GM23338 (cell line): Measurements from ENCODE around the gene OLIG1. TPM values are rescaled to one million over a fixed set of nuclear protein-coding genes. Genes with fewer than 3 reads are reported as not detected.

Source experiments
- ATAC-seq: fragments of 200-7000 bp; cut with Tn5 transposase; 3 replicates; pipeline ENCODE4 v1.9.1; 2020
- DNase-seq: peaks from one replicate; pipeline ENCODE4 v3.0.0-alpha.2; 2015; ENCODE audit warnings: low spot score
- H2AFZ ChIP-seq: fragments of 200-600 bp; sonication (generic); 2 replicates; pipeline ENCODE4 v1.8.0; 2016; ENCODE audit warnings: antibody characterized with exemption, mild to moderate bottlenecking, moderate library complexity
- H3F3A ChIP-seq: fragments of 200-600 bp; sonication (generic); replicated peaks from 2 replicates; pipeline ENCODE4 v1.8.0; 2017; ENCODE audit warnings: antibody characterized with exemption, mixed run types, low read depth
- H3K27ac ChIP-seq: fragments of 200-600 bp; sonication (generic); 2 replicates; pipeline ENCODE4 v1.6.1; 2016; ENCODE audit warnings: low read depth
- H3K27me3 ChIP-seq: fragments of 200-600 bp; sonication (generic); 2 replicates; pipeline ENCODE4 v1.8.0; 2016; ENCODE audit warnings: mild to moderate bottlenecking, mixed run types, moderate library complexity; ENCODE audit not compliant: insufficient read depth
- H3K36me3 ChIP-seq: fragments of 200-600 bp; sonication (generic); 2 replicates; pipeline ENCODE4 v1.8.0; 2016; ENCODE audit warnings: mild to moderate bottlenecking; ENCODE audit not compliant: insufficient read depth
- H3K4me1 ChIP-seq: fragments of 200-600 bp; sonication (generic); 2 replicates; pipeline ENCODE4 v1.8.0; 2016; ENCODE audit warnings: mild to moderate bottlenecking, moderate library complexity; ENCODE audit not compliant: insufficient read depth
- H3K4me2 ChIP-seq: fragments of 200-600 bp; sonication (generic); 2 replicates; pipeline ENCODE4 v1.7.1; 2017; ENCODE audit warnings: mixed run types
- H3K4me3 ChIP-seq: fragments of 200-600 bp; sonication (generic); 2 replicates; pipeline ENCODE4 v1.6.1; 2016; ENCODE audit warnings: mixed run types
- H3K79me2 ChIP-seq: fragments of 200-600 bp; sonication (generic); replicated peaks from 2 replicates; pipeline ENCODE4 v1.8.0; 2017; ENCODE audit warnings: mild to moderate bottlenecking; ENCODE audit not compliant: insufficient read depth
- H3K9me2 ChIP-seq: fragments of 200-600 bp; sonication (generic); 2 replicates; pipeline ENCODE4 v1.8.0; 2017; ENCODE audit not compliant: insufficient read depth
- H4K20me1 ChIP-seq: fragments of 200-600 bp; sonication (generic); replicated peaks from 2 replicates; pipeline ENCODE4 v1.8.0; 2017; ENCODE audit warnings: mild to moderate bottlenecking; ENCODE audit not compliant: insufficient read depth
- H3K27ac Mint-ChIP-seq: 2 replicates; pipeline ENCODE4 v1.8.0; 2020; ENCODE audit warnings: inconsistent platforms, mild to moderate bottlenecking, moderate library complexity, mixed read lengths
- H3K27me3 Mint-ChIP-seq: 3 replicates; pipeline ENCODE4 v1.8.0; 2022; ENCODE audit warnings: low read depth, mild to moderate bottlenecking, moderate library complexity, mixed read lengths, inconsistent platforms; ENCODE audit not compliant: insufficient read depth, poor library complexity
- H3K36me3 Mint-ChIP-seq: 3 replicates; pipeline ENCODE4 v1.8.0; 2021; ENCODE audit warnings: low read depth, mild to moderate bottlenecking, inconsistent platforms, moderate library complexity, mixed read lengths
- H3K4me1 Mint-ChIP-seq: 3 replicates; pipeline ENCODE4 v1.8.0; 2020; ENCODE audit warnings: mild to moderate bottlenecking, inconsistent platforms, mixed read lengths
- H3K4me3 Mint-ChIP-seq: 3 replicates; pipeline ENCODE4 v1.8.0; 2021; ENCODE audit warnings: moderate library complexity, mild to moderate bottlenecking, inconsistent platforms, mixed read lengths
- H3K9me3 Mint-ChIP-seq: 3 replicates; pipeline ENCODE4 v1.8.0; 2020; ENCODE audit warnings: moderate library complexity, mild to moderate bottlenecking, inconsistent platforms, mixed read lengths
- EZH2 ChIP-seq: fragments of 200-600 bp; sonication (generic); IDR thresholded peaks from one replicate; pipeline ENCODE4 v1.8.0; 2017; ENCODE audit warnings: antibody characterized with exemption, mild to moderate bottlenecking, low read depth; ENCODE audit not compliant: unreplicated experiment
- JUNB ChIP-seq: IDR thresholded peaks from one replicate; pipeline ENCODE4 v1.6.1; 2016; ENCODE audit warnings: antibody characterized with exemption; ENCODE audit not compliant: unreplicated experiment
- POLR2AphosphoS5 ChIP-seq: IDR thresholded peaks from 2 replicates; pipeline ENCODE4 v1.6.1; 2016; ENCODE audit warnings: antibody characterized with exemption, low read depth
- STAT1 ChIP-seq: IDR thresholded peaks from one replicate; pipeline ENCODE4 v1.6.1; 2016; ENCODE audit warnings: antibody characterized with exemption; ENCODE audit not compliant: unreplicated experiment
- ZNF114 ChIP-seq: fragments of 250-450 bp; sonication (Bioruptor Pico); IDR thresholded peaks from 2 replicates; pipeline ENCODE4 v1.5.0; 2020; ENCODE audit warnings: mild to moderate bottlenecking, moderate library complexity
- ZNF331 ChIP-seq: fragments of 250-450 bp; sonication (Bioruptor Pico); IDR thresholded peaks from 2 replicates; pipeline ENCODE4 v1.5.0; 2020; ENCODE audit warnings: low read depth, mild to moderate bottlenecking, moderate library complexity
- polyA plus RNA-seq: library from polyadenylated mRNA; unstranded; fragments of >200 nt; fragmentation: Nextera tagmentation; extraction: Ambion mirVana; gene quantifications from 2 replicates; pipeline ENCODE4 v1.2.1, GENCODE V29; 2016
- total RNA-seq: library from RNA; depleted of rRNA; stranded (reverse); fragments of >200 nt; shearing (Covaris generic); gene quantifications from 2 replicates; pipeline ENCODE4 v1.2.3, GENCODE V29; 2014
- TF ChIP-seq, protein P1 (sequence below): IDR thresholded peaks from one replicate; pipeline ENCODE4 v1.6.1; 2018; ENCODE audit warnings: antibody characterized with exemption; ENCODE audit not compliant: unreplicated experiment
- TF ChIP-seq, protein P2 (sequence below), 2 experiments: fragments of 200-600 bp in 1 of 2; sonication (generic) in 1 of 2; conservative IDR thresholded peaks; 2 replicates each; pipeline versions ENCODE4 v1.5.1 to v1.6.1; 2016 to 2017; ENCODE audit warnings: antibody characterized with exemption in 2 of 2, low read depth in 2 of 2, mild to moderate bottlenecking in 2 of 2, moderate library complexity in 1 of 2
- TF ChIP-seq, protein P3 (sequence below): IDR thresholded peaks from 2 replicates; pipeline ENCODE4 v1.6.1; 2016; ENCODE audit warnings: antibody characterized with exemption

OLIG1 gene
- total and polyA plus RNA-seq, 2 experiments from 2014 or later: 0.14 to 0.81 TPM

DNA sequence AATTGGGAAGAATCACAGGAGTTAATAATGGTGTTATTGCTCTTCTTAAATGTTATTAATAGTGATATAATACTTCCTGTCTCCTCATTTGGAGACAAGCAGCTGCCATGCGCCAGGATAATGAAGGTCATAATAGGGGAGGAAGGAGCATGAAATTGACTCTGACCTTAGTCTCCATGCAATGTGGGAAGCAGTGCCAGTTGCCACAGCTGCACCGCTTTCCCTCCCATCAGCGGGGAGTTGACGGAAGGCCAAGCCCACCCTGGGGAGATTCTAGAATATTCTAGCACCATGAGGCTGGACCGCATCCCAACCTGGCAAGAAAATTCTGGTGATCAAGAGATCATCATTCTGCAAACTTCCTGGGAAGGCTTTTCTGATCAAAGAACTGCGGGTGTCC lies 11.0 kb upstream of the OLIG1 start:
- TF ChIP-seq STAT1 (no peak), ZNF331 (CRISPR knock-in tag) (no peak), JUNB (no peak), ZNF114 (no peak), EZH2 (no peak), POLR2AphosphoS5 (no peak)
- TF ChIP-seq, protein P1, sequence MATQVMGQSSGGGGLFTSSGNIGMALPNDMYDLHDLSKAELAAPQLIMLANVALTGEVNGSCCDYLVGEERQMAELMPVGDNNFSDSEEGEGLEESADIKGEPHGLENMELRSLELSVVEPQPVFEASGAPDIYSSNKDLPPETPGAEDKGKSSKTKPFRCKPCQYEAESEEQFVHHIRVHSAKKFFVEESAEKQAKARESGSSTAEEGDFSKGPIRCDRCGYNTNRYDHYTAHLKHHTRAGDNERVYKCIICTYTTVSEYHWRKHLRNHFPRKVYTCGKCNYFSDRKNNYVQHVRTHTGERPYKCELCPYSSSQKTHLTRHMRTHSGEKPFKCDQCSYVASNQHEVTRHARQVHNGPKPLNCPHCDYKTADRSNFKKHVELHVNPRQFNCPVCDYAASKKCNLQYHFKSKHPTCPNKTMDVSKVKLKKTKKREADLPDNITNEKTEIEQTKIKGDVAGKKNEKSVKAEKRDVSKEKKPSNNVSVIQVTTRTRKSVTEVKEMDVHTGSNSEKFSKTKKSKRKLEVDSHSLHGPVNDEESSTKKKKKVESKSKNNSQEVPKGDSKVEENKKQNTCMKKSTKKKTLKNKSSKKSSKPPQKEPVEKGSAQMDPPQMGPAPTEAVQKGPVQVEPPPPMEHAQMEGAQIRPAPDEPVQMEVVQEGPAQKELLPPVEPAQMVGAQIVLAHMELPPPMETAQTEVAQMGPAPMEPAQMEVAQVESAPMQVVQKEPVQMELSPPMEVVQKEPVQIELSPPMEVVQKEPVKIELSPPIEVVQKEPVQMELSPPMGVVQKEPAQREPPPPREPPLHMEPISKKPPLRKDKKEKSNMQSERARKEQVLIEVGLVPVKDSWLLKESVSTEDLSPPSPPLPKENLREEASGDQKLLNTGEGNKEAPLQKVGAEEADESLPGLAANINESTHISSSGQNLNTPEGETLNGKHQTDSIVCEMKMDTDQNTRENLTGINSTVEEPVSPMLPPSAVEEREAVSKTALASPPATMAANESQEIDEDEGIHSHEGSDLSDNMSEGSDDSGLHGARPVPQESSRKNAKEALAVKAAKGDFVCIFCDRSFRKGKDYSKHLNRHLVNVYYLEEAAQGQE: no peak
- TF ChIP-seq, protein P2, sequence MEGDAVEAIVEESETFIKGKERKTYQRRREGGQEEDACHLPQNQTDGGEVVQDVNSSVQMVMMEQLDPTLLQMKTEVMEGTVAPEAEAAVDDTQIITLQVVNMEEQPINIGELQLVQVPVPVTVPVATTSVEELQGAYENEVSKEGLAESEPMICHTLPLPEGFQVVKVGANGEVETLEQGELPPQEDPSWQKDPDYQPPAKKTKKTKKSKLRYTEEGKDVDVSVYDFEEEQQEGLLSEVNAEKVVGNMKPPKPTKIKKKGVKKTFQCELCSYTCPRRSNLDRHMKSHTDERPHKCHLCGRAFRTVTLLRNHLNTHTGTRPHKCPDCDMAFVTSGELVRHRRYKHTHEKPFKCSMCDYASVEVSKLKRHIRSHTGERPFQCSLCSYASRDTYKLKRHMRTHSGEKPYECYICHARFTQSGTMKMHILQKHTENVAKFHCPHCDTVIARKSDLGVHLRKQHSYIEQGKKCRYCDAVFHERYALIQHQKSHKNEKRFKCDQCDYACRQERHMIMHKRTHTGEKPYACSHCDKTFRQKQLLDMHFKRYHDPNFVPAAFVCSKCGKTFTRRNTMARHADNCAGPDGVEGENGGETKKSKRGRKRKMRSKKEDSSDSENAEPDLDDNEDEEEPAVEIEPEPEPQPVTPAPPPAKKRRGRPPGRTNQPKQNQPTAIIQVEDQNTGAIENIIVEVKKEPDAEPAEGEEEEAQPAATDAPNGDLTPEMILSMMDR (conservative IDR thresholded peaks at IDR 0.05; ENCODE audit: low read depth in 2 of 2): no peak
- H3K79me2 ChIP-seq: no peaks in the 10 kb centered on the region
- no peaks in the 10 kb centered on the region for H3K36me3 ChIP-seq
- H4K20me1 ChIP-seq: no peaks in the 10 kb centered on the region
- no peak overlapping the region for H3K27ac ChIP-seq
- no peak overlapping the region for H3K4me2 ChIP-seq
- H3K27me3 ChIP-seq: peaks cover 9% of the 10 kb centered on the region
- Mint-ChIP-seq H3K4me3 (no peak overlapping the region), H3K36me3 (no peaks in the 10 kb centered on the region), H3K27ac (no peak overlapping the region), H3K9me3 (no peaks in the 10 kb centered on the region), H3K4me1 (no peaks in the 10 kb centered on the region; the same call in 1 of the 3 replicates), H3K27me3 (peaks cover 22% of the 10 kb centered on the region)
- ATAC-seq (no peak), DNase-seq (no peak)
- H2AFZ ChIP-seq: no peak overlapping the region
- H3F3A ChIP-seq: 0 out of 2 replicates have a peak, but pooled peaks cover 3% of the 10 kb centered on the region
- no peaks in the 10 kb centered on the region for H3K9me2 ChIP-seq
- H3K4me1 ChIP-seq: no peaks in the 10 kb centered on the region
- H3K4me3 ChIP-seq: no peak overlapping the region

DNA sequence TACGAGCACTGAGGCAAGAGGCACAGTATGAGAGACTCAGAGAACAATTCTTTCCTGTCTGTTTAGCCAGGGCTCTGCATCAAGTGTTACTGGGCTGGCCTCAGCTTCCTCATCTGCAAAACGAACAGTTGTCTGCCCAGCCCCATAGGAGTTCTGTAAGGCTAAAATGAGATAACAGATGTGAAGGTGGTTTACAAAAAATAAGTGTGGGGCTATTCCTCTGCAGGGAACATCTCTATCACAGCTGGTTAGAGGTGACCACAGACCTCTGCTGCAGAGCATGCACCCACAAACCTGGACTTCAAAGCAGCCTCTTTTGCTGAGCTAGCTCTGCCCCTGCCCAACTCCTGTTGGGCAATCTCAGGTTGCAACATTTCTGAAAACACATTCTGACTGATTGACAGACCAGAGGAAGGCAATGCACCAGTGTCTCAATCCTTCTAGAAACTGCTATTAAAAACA lies 10.5 kb upstream of the OLIG1 start:
- Mint-ChIP-seq H3K4me1 (peaks cover 3% of the 10 kb centered on the region), H3K4me3 (no peak overlapping the region), H3K27ac (no peak overlapping the region), H3K36me3 (no peaks in the 10 kb centered on the region), H3K9me3 (no peaks in the 10 kb centered on the region), H3K27me3 (peaks cover 22% of the 10 kb centered on the region)
- Histone ChIP-seq H4K20me1 (no peaks in the 10 kb centered on the region), H3K9me2 (no peaks in the 10 kb centered on the region), H2AFZ (no peak overlapping the region), H3K4me2 (no peak overlapping the region), H3K27me3 (peaks cover 13% of the 10 kb centered on the region), H3K36me3 (no peaks in the 10 kb centered on the region), H3K27ac (no peak overlapping the region), H3K79me2 (no peaks in the 10 kb centered on the region), H3K4me1 (0 out of 2 replicates have a peak, but pooled peaks cover 4% of the 10 kb centered on the region), H3F3A (0 out of 2 replicates have a peak, but pooled peaks cover 6% of the 10 kb centered on the region), H3K4me3 (no peak overlapping the region)
- TF ChIP-seq, protein P2 (conservative IDR thresholded peaks at IDR 0.05; ENCODE audit: low read depth in 2 of 2): no peak
- TF ChIP-seq ZNF331 (CRISPR knock-in tag) (no peak), POLR2AphosphoS5 (no peak), JUNB (no peak), ZNF114 (no peak)
- TF ChIP-seq, protein P3, sequence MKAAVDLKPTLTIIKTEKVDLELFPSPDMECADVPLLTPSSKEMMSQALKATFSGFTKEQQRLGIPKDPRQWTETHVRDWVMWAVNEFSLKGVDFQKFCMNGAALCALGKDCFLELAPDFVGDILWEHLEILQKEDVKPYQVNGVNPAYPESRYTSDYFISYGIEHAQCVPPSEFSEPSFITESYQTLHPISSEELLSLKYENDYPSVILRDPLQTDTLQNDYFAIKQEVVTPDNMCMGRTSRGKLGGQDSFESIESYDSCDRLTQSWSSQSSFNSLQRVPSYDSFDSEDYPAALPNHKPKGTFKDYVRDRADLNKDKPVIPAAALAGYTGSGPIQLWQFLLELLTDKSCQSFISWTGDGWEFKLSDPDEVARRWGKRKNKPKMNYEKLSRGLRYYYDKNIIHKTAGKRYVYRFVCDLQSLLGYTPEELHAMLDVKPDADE: no peak
- TF ChIP-seq, protein P1: no peak
- no peak for ATAC-seq
- no peak for DNase-seq
